Right atrium auricular region (tissue), 2 donors: ENCODE data around the gene NT5DC1. TPM values are rescaled to one million over a fixed set of nuclear protein-coding genes. Genes with fewer than 3 reads are reported as not detected.

ENCODE experiments used
- DNase-seq: peaks from one replicate; pipeline ENCODE4 v3.0.0-alpha.2; 2019; ENCODE audit warnings: low spot score
- H3K27ac ChIP-seq, 2 donors: fragments of 200-600 bp; sonication (generic); 1 replicate in 1 of 2; 2 replicates in 1 of 2; pipeline ENCODE4 v1.5.1; 2016 to 2019
- H3K27me3 ChIP-seq, 2 donors: fragments of 200-600 bp; sonication (generic); one replicate each; pipeline versions ENCODE4 v1.5.1 to v1.6.0; 2017 to 2019
- H3K36me3 ChIP-seq: fragments of 200-600 bp; sonication (generic); one replicate; pipeline ENCODE4 v1.5.1; 2016
- H3K4me1 ChIP-seq, 2 donors: fragments of 200-600 bp; sonication (generic); one replicate each; pipeline versions ENCODE4 v1.5.1 to v1.6.0; 2017 to 2019
- H3K4me3 ChIP-seq, 2 donors: fragments of 200-600 bp; sonication (generic); 1 replicate in 1 of 2; 2 replicates in 1 of 2; pipeline ENCODE4 v1.5.1; 2017 to 2019; ENCODE audit warnings: mild to moderate bottlenecking in 1 of 2, moderate library complexity in 1 of 2
- H3K9me3 ChIP-seq, 2 donors: fragments of 200-600 bp; sonication (generic); one replicate each; pipeline ENCODE4 v1.5.1; 2019
- total RNA-seq, 2 donors: library from RNA; depleted of rRNA; stranded (reverse); fragments of >200 nt; gene quantifications; one replicate each; pipeline ENCODE4 v1.1.0, GENCODE V29; 2016
- TF ChIP-seq, protein P1 (sequence below), 2 donors: fragments of 200-600 bp; sonication (generic); IDR thresholded peaks; one replicate each; pipeline ENCODE4 v1.5.1; 2019; ENCODE audit warnings: antibody characterized with exemption in 2 of 2

Gene NT5DC1
- total RNA-seq, 2 donors from 2014 or later, result 11.2 to 22.6 TPM

- Histone ChIP-seq H3K4me1 (no peaks in the 10 kb centered on the region), H3K36me3 (no peaks in the 10 kb centered on the region), H3K9me3 (no peaks in the 10 kb centered on the region), H3K27me3 (no peaks in the 10 kb centered on the region), H3K27ac (no peak overlapping the region), H3K4me3 (no peak overlapping the region)
- DNase-seq, result no peak
- TF ChIP-seq, protein P1, sequence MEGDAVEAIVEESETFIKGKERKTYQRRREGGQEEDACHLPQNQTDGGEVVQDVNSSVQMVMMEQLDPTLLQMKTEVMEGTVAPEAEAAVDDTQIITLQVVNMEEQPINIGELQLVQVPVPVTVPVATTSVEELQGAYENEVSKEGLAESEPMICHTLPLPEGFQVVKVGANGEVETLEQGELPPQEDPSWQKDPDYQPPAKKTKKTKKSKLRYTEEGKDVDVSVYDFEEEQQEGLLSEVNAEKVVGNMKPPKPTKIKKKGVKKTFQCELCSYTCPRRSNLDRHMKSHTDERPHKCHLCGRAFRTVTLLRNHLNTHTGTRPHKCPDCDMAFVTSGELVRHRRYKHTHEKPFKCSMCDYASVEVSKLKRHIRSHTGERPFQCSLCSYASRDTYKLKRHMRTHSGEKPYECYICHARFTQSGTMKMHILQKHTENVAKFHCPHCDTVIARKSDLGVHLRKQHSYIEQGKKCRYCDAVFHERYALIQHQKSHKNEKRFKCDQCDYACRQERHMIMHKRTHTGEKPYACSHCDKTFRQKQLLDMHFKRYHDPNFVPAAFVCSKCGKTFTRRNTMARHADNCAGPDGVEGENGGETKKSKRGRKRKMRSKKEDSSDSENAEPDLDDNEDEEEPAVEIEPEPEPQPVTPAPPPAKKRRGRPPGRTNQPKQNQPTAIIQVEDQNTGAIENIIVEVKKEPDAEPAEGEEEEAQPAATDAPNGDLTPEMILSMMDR (IDR thresholded peaks at IDR 0.05), result no peak
Measured at GRCh38 chr6:116157391-116157790, 56.7 kb downstream of the NT5DC1 start.

GRCh38 chr6:116158641-116159040 is 58.0 kb downstream of the NT5DC1 start:
- Histone ChIP-seq H3K9me3 (no peaks in the 10 kb centered on the region), H3K27ac (no peak overlapping the region), H3K27me3 (no peaks in the 10 kb centered on the region), H3K4me3 (no peak overlapping the region), H3K4me1 (no peaks in the 10 kb centered on the region), H3K36me3 (no peaks in the 10 kb centered on the region)
- DNase-seq, result no peak
- TF ChIP-seq, protein P1 (IDR thresholded peaks at IDR 0.05), result no peak

- no peak for DNase-seq
- Histone ChIP-seq H3K4me1 (no peaks in the 10 kb centered on the region), H3K4me3 (no peak overlapping the region), H3K9me3 (no peaks in the 10 kb centered on the region), H3K36me3 (no peaks in the 10 kb centered on the region), H3K27ac (no peak overlapping the region), H3K27me3 (no peaks in the 10 kb centered on the region)
- TF ChIP-seq, protein P1 (IDR thresholded peaks at IDR 0.05), result no peak
Measured at GRCh38 chr6:116159782-116160524, 59.3 kb downstream of the NT5DC1 start.

DNA sequence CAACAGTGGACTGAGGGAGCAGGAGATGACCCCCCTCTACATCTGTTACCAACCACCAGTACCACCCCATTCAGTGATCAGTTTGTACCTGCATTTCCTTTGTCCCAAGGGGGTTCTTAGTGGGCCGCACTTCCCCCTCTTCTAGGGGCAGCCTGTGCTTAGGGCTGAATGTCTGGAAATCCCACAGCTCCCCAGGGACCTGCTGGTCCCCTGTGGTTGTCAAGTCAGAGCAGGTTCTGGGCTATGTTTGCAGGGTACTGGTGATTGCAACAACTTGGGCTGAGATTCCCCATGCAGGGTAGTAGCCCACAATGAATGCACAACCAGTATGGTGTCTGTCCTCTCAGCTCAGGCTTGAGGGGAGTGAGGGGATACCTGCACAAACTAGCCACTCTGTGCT is 64.9 kb downstream of the NT5DC1 start:
- Histone ChIP-seq H3K4me1 (peaks cover 0 to 4% of the 10 kb centered on the region in 2 donors), H3K36me3 (no peaks in the 10 kb centered on the region), H3K27me3 (no peaks in the 10 kb centered on the region), H3K9me3 (peaks cover 0 to 5% of the 10 kb centered on the region in 2 donors), H3K4me3 (no peak overlapping the region), H3K27ac (no peak overlapping the region)
- DNase-seq, result no peak
- TF ChIP-seq, protein P1 (IDR thresholded peaks at IDR 0.05), result no peak

- TF ChIP-seq, protein P1 (IDR thresholded peaks at IDR 0.05), result no peak
- Histone ChIP-seq H3K27ac (no peak overlapping the region), H3K4me1 (peaks cover 0 to 4% of the 10 kb centered on the region in 2 donors), H3K36me3 (no peaks in the 10 kb centered on the region), H3K4me3 (no peak overlapping the region), H3K27me3 (no peaks in the 10 kb centered on the region), H3K9me3 (peaks cover 0 to 5% of the 10 kb centered on the region in 2 donors)
- DNase-seq, result no peak
Measured at GRCh38 chr6:116166369-116166768, 65.7 kb downstream of the NT5DC1 start.

GRCh38 chr6:116168148-116168547 is 67.5 kb downstream of the NT5DC1 start:
- no peaks in the 10 kb centered on the region for H3K36me3 ChIP-seq
- no peak overlapping the region for H3K4me3 ChIP-seq
- TF ChIP-seq, protein P1 (IDR thresholded peaks at IDR 0.05), result no peak

More at GRCh38 chr6:116168148-116168547, 67.5 kb downstream of the NT5DC1 start:
- H3K9me3 ChIP-seq, result peaks cover 0 to 5% of the 10 kb centered on the region in 2 donors
- no peaks in the 10 kb centered on the region for H3K27me3 ChIP-seq
- no peak overlapping the region for H3K27ac ChIP-seq
- H3K4me1 ChIP-seq, result peaks cover 0 to 4% of the 10 kb centered on the region in 2 donors
- no peak for DNase-seq
